Urinary bladder (tissue), 4 donors: ENCODE measurements around the gene SCYL1. TPM values are rescaled to one million over a fixed set of nuclear protein-coding genes. Genes with fewer than 3 reads are reported as not detected.

Experiments used
- DNase-seq: peaks from one replicate; pipeline ENCODE4 v3.0.0-alpha.2; 2015; ENCODE audit errors: extremely low spot score
- H3K27ac ChIP-seq: one replicate; pipeline ENCODE4 v1.5.1; 2013; ENCODE audit warnings: low read depth, mild to moderate bottlenecking, moderate library complexity
- H3K36me3 ChIP-seq: one replicate; pipeline ENCODE4 v1.6.1; 2013; ENCODE audit warnings: mild to moderate bottlenecking, moderate library complexity; ENCODE audit not compliant: insufficient read depth
- H3K4me1 ChIP-seq: one replicate; pipeline ENCODE4 v1.6.1; 2013; ENCODE audit warnings: mild to moderate bottlenecking, moderate library complexity; ENCODE audit not compliant: insufficient read depth
- H3K4me3 ChIP-seq: one replicate; pipeline ENCODE4 v1.5.1; 2013; ENCODE audit warnings: low read depth, low read length
- WGBS: extraction: QIAGEN DNeasy Blood & Tissue Kit; methylation state at CpG from one replicate; pipeline ENCODE4 v1.1.7; 2013; 5-methylcytosine and 5-hydroxymethylcytosine counted together
- polyA plus RNA-seq: library from polyadenylated mRNA; stranded (reverse); fragments of 200-250 nt; gene quantifications from one replicate; pipeline ENCODE4 v1.2.3, GENCODE V29; 2013
- total RNA-seq: library from RNA; depleted of rRNA; stranded (reverse); fragments of >200 nt; gene quantifications from one replicate; pipeline ENCODE4 v1.2.3, GENCODE V29; 2014
- donor health status: healthy with polysubstance abuse.
- donor health status: healthy.

The SCYL1 gene
- total and polyA plus RNA-seq, 2 donors, result 43.4 to 82.0 TPM

DNA sequence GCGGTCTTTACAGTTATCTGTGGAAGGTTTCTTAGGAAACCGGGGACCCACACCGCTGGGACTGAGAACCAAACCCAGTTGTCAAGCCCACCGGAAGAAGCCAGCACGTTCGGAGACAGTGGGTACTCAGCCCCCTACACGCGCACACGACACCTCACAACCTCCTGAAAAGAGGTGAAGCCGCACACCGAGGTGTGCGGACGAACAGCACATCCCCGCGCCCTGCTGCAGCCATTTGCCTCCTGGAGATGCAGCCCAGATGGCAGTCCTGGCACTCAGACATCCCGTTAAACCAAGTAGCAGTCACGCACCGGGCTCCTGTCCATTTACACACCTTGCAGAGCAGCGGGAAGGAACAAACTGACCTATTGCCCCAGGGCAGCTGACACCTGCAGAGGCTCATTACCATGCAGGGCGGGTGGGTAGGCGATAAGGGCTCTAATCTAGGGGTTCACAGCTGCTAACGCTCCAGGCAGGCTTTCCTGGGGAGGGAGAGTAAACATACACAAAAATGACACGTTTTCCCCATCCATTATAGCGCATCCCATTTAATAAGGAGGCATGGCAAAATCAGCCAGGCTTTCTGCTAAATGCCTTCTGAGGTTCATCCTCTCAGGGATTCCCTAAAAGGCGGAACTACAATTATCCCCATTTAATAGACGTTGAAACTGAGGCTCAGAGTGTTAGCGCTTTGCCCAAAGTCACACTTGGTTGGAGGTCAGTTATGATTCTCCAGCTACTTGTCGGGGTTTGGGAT lies 50.1 kb downstream of the SCYL1 start:
- 19% methylated on average over 28 of the region's 28 CpGs for WGBS
- Histone ChIP-seq H3K4me1 (no peaks in the 10 kb centered on the region), H3K36me3 (no peaks in the 10 kb centered on the region), H3K27ac (peak overlapping the region; percentile 80), H3K4me3 (peak overlapping the region; percentile 84)
- DNase-seq, result no peak

DNA sequence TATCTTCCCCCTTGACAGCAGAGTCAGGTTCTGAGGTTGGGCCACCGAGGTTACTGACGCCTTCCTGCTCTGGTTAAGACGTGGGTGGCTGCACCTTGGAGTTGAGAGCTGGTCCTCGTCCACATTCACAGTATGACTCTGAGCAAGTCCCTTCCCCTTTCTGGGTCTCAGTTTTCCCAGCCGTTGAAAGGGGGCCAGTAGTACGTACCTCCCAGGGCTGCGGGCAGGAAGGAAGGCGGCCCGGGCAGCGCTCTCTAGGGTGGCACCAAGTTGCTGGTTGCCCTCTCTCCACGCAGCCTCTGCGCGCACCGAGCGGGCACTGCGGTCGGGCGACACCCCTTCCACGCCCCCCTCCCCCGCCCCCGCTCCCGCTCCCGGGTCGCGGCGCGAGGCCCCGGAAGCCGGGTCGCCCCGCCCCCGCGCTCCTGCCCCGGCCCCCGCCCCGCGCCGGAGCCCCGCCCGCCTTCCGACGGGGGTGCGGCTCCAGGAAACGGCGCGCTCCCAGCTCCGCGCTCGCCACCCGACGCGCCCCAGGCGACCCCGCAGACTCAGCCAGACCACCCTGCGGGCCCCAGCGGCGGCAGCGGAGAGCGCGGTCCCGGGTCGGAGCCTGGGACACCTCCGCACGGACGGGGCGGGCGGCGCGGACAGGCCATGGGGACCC lies 50.8 kb downstream of the SCYL1 start, which contains the start of gene EHBP1L1:
Gene EHBP1L1, plus strand, starts transcription at position 486 of the 664 bp plus-strand sequence. CDS start 250 bp downstream, outside the sequence.
- Histone ChIP-seq H3K4me3 (peak within 1 kb of the TSS; percentile 84), H3K36me3 (no peaks in the 10 kb centered on the region), H3K4me1 (no peaks in the 10 kb centered on the region), H3K27ac (peak within 1 kb of the TSS; percentile 87)
- no peak for DNase-seq
- under 1% methylated on average over 69 of the region's 69 CpGs for WGBS

DNA sequence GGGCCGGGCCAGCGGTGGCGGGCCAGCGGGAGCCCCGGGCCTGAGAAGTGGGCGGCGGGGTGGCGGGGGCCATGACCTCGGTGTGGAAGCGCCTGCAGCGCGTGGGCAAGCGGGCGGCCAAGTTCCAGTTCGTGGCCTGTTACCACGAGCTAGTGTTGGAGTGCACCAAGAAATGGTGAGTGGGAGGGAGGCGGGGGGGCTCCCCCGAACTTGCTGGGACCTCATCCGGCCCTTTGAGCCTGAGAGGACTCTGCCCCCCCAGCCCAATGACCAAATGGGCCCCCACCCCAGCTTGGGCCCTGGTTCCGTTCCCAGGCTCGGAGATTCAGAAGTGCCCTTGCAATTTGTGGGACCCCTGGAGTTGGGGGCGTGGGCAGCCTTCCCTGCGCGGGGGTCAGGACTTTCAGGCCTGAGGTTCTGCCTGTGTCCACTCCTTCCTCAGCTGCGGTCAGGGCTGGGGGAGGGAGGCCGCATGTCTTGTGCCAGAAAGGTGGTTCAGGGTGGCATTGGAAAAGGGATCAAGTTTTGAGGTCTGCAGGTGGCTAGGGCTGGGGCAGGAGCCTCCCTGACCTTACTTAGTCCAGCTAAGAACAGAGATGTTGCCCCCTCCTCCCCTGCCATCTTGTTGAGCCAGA lies 51.5 kb downstream of the SCYL1 start:
- 3% methylated on average over 26 of the region's 26 CpGs for WGBS
- Histone ChIP-seq H3K4me1 (no peaks in the 10 kb centered on the region), H3K27ac (peak overlapping the region; percentile 87), H3K36me3 (no peaks in the 10 kb centered on the region), H3K4me3 (peak overlapping the region; percentile 84)
- no peak for DNase-seq

DNA sequence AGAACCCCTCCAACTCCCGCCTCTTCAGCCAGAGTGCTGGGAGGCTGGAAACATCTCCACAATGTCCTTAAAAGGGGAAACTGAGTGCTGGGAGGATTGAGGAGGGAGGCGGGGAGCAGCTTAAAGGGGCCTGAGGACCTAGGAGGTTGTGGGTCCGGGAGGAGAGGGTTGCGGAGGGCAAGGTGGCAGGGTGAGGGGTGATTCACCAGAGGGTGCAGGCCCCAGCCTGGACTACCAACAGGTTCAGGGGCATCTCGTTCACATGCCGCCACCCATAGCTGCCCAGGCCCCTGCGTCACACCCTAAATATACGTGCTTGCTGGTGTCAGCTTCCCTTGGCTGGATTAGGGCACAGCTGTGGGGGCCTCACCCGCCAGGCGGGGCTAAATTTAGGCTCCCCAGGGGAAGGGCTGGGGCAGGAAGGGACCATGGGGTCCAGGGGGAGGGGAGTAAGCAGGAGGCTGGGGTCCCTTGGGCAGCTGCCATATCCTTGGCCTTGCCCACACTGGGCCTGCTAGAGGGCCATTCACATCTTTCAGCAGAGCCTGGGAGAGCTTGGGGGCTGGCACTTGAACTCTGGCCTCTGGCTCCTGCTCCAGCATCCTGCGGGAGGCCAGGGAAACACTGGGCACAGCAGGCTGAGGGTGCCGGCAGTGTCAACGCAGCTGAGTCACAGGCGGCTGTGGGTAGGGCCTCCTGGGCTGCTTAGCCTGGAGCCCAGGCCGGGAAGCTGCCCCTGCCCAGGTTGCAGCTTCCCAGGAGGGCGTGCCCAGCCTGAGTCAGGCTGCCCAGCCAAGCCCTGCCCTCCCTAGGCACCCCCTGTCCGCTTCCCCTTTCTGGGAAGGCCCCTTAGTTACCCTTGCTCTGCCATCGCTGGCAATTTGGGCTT lies 52.2 kb downstream of the SCYL1 start:
- Histone ChIP-seq H3K36me3 (no peaks in the 10 kb centered on the region), H3K27ac (peak overlapping the region; percentile 87), H3K4me1 (no peaks in the 10 kb centered on the region), H3K4me3 (peak overlapping the region; percentile 84)
- WGBS, result 18% methylated on average over 18 of the region's 18 CpGs
- no peak for DNase-seq

DNA sequence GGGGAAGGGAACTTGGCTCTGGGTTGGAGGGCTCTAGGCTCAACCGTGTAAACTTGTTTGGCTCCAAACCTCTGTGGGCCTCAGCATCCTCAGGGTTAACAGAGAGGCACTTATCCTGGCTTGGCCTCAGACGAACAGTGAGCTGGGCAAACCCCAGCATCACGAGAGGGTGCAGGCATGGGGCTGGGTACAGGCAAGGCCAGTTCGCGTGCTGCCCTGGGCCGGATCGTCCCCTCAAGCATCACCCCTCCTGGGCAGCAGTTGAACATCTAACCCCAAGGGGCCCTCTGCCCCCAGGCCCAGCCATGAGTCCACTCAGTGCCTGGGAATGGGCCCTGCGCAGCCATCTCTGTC lies 52.9 kb downstream of the SCYL1 start:
- no peak for DNase-seq
- H3K4me3 ChIP-seq, result peak overlapping the region; percentile 84
- WGBS, result 32% methylated on average over 8 of the region's 8 CpGs

DNA sequence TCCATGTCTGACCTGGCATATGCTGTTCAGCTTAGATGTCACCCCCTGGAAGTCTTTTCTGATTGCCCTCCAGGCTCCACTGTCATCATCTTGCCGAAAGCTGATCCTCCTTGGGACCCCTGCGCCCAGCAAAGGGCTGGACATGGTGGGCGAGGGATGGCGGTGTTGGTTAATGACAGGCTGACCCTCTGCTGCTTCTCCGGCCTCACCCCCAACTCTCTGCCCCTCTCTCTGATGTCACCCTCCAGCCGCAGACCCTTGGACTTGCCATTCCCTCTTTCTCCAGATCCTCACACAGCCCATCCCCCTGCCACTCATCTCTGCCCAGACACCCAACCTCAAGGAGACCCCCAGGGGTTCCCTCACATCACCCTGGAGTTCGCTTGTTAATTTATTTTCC lies 53.3 kb downstream of the SCYL1 start:
- Histone ChIP-seq H3K4me3 (no peak overlapping the region), H3K36me3 (no peaks in the 10 kb centered on the region), H3K27ac (no peak overlapping the region), H3K4me1 (no peaks in the 10 kb centered on the region)
- 79% methylated on average over 7 of the region's 7 CpGs for WGBS
- no peak for DNase-seq

More for the DNA sequence above, 52.9 kb downstream of the SCYL1 start:
- H3K4me1 ChIP-seq, result no peaks in the 10 kb centered on the region
- no peaks in the 10 kb centered on the region for H3K36me3 ChIP-seq
- H3K27ac ChIP-seq, result peak overlapping the region; percentile 12

- DNase-seq, result no peak
- Histone ChIP-seq H3K27ac (no peak overlapping the region), H3K36me3 (no peaks in the 10 kb centered on the region), H3K4me3 (no peak overlapping the region), H3K4me1 (no peaks in the 10 kb centered on the region)
- WGBS, result 71% methylated on average over 3 of the region's 3 CpGs
These were observed 53.8 kb downstream of the SCYL1 start for GRCh38 chr11:65578667-65579066.

GRCh38 chr11:65579291-65579690 lies 54.4 kb downstream of the SCYL1 start:
- H3K4me1 ChIP-seq, result no peaks in the 10 kb centered on the region

GRCh38 chr11:65580031-65580692 lies 55.3 kb downstream of the SCYL1 start:
- no peak overlapping the region for H3K4me3 ChIP-seq
- DNase-seq, result no peak
- H3K36me3 ChIP-seq, result no peaks in the 10 kb centered on the region
- WGBS, result 90% methylated on average over 19 of the region's 19 CpGs
- H3K27ac ChIP-seq, result no peak overlapping the region
- H3K4me1 ChIP-seq, result no peaks in the 10 kb centered on the region

More at GRCh38 chr11:65579291-65579690, 54.4 kb downstream of the SCYL1 start:
- no peak for DNase-seq
- no peak overlapping the region for H3K27ac ChIP-seq
- H3K36me3 ChIP-seq, result no peaks in the 10 kb centered on the region
- WGBS, result 82% methylated on average over 4 of the region's 4 CpGs
- H3K4me3 ChIP-seq, result no peak overlapping the region

DNA sequence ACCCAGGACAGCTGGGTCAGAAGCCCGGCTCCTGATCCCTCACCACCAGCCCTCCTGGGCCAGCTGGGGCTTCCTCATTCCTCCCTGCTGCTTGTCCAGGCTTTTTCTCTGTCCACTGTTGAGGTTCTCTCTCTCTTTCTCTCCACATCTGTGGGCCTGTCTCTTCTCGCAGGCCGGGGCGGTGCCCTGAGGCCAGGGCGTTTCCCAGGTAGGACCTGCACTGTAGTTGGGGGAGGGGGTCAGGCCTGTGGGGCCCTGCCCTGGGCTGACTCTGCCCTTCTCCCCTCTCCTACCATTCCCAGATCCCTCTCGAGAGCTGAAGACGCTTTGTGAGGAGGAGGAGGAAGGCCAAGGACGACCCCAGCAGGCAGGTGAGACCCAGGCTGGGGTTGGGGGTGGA lies 55.9 kb downstream of the SCYL1 start:
- no peak for DNase-seq
- 87% methylated on average over 8 of the region's 8 CpGs for WGBS
- H3K4me1 ChIP-seq, result no peaks in the 10 kb centered on the region
- no peaks in the 10 kb centered on the region for H3K36me3 ChIP-seq
- H3K4me3 ChIP-seq, result no peak overlapping the region
- no peak overlapping the region for H3K27ac ChIP-seq

- 91% methylated on average over 3 of the region's 3 CpGs for WGBS
- no peak overlapping the region for H3K27ac ChIP-seq
- no peaks in the 10 kb centered on the region for H3K36me3 ChIP-seq
- DNase-seq, result no peak
- no peak overlapping the region for H3K4me3 ChIP-seq
- H3K4me1 ChIP-seq, result no peaks in the 10 kb centered on the region
These were observed 57.0 kb downstream of the SCYL1 start for GRCh38 chr11:65581928-65582327.

DNA sequence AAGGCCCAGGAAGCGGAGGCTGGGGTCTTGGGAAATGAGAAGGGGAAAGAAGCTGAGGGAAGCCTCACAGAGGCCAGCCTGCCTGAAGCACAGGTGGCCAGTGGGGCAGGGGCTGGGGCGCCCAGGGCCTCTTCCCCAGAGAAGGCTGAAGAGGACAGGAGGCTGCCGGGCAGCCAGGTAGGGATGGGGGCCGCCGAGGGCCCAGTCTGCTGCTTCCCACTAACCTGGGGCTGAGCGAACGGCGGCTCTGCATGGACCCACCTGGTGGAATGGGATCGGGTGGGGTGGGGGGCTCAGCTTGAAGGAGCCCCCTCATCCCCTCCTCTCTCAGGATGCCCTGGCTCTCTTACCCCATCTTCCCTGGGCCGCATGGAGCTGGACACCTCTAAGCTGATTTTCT lies 58.7 kb downstream of the SCYL1 start:
- H3K36me3 ChIP-seq, result no peaks in the 10 kb centered on the region
- no peak overlapping the region for H3K27ac ChIP-seq
- no peak overlapping the region for H3K4me3 ChIP-seq
- no peak for DNase-seq
- WGBS, result 85% methylated on average over 10 of the region's 10 CpGs
- no peaks in the 10 kb centered on the region for H3K4me1 ChIP-seq

- Histone ChIP-seq H3K4me1 (no peaks in the 10 kb centered on the region), H3K4me3 (no peak overlapping the region), H3K36me3 (no peaks in the 10 kb centered on the region), H3K27ac (no peak overlapping the region)
- DNase-seq, result no peak
- 80% methylated on average over 8 of the region's 8 CpGs for WGBS
These were observed 59.2 kb downstream of the SCYL1 start for GRCh38 chr11:65584106-65584505.
